Stimulated activated CD4-positive, alpha-beta T cell treated with anti-CD3 and anti-CD28 coated beads, Interleukin-1b, Interleukin-23, amount 100 ng/mL, for 48 hours (primary cell): ENCODE data around the gene TYMP.

Experiments used
- DNase-seq: peaks from one replicate; pipeline ENCODE4 v3.0.0-alpha.2; 2020

TYMP gene

DNA sequence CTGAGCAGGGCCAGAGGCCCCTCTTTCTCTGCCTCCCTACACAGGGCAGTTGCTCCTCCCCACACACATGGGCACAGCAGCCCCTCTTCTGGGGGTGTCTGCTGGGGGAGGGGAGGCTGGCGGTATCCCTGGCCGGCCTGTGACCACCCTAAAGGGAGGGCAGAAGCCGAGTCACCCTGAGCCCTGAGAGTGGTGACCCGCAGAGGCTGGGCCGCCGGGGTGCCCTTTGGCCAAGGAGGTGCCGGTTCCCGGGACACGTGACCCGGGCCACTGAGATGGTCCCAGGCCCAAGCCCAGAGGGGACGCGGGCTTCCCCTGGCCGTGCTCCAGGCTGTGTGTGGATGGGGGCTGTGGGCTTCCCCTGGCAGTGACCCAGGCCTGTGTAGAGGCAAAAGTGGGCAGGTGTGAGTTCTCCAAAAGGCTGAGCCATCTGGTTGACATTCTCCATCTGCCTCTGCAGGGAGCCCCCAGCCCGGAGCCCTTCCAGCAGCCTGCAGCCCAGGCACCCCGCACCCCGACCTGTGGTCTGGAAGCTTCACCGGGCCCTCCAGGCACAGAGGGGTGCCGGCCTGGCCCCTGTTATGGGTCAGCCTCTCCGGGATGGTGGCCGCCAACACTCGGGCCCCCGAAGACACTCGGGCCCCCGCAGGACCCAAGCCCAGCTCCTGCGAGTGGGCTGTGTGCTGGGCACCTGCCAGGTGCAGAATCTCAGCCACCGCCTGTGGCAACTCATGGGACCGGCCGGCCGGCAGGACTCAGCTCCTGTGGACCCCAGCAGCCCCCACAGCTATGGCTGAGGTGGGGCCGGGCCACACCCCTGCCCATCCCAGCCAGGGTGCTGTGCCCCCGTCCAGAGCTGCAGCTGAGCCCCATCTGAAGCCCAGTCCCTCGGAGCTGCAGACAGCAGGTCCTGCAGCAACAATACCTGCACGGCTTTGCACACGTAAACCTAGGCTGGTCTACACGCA lies 47.4 kb downstream of the TYMP start:
- DNase-seq = no peak

DNA sequence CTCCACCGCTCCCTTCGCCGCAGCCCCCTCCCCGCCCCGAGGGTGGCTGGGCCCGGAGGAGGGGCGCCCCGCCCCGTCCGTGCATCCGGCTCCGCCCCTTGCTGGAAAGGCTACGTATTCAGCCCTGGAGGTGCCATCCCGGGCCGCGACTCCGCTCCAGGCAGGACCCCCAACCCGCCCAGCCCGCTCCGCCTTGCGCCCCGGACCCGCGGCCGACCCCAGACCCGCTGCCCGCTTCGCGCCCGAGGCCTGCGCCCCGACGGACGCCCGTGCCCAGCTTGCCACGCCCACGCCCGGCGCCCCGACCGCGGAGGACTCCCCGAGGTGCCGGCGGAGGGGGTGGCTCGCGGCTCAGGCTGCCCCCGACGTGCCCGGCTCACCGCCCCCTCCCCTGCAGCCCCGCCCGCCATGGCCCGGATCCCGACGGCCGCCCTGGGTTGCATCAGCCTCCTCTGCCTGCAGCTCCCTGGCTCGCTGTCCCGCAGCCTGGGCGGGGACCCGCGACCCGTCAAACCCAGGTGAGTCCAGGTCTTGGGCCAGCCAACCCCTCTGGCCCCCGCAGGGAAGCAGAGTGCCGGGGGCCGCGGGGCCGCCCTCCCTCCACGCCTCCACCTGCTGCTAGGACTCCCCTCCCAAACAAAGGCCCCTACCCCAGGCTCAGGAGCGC lies 48.2 kb downstream of the TYMP start, which contains the start of gene ADM2:
Gene ADM2 (plus strand): TSS at position 104 of the 667 bp plus-strand sequence. CDS start 305 bp downstream, at position 409.
- DNase-seq = peak; percentile 54

DNA sequence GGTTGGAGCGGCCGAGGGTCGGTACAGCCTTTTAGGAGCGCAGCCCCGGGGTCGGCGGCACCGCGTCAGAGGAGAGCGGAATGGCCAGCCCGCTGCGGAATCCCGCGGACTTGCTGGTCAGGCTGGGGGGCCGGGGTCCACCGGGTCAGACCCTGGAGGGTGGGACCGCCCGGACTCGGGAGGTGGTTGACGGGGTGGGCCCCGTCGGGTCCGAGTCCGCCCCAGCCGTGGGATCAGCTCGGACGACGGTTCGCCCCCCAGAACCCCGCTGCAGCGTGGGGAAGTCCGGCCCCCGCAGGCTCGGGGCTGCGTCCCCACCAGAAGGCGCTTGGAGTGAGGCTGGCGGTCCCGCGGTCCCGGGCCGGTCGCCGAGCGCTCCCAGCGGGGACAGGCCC lies 48.8 kb downstream of the TYMP start:
- DNase-seq = no peak

GRCh38 chr22:50479721-50480120 lies 50.1 kb downstream of the TYMP start:
- no peak for DNase-seq

DNA sequence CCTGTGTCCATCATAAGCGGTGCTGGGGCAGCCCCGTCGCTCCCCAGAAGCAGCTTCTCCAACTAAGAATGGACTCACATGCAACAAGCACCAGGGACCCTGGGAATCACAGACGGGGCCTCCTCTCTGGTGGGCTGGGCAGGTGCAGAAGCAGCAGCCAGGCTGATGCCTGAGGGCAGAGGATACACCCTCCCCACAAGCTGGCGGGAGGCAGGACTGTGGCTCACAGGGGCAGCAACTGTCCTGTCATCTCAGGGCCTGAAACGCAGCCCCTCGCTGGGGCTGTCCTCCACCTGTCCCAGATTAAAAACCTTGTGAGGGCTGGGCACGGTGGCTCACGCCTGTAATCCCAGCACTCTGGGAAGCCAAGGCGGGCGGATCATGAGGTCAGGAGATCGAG lies 51.9 kb downstream of the TYMP start:
- no peak for DNase-seq

GRCh38 chr22:50476868-50477267 lies 52.9 kb downstream of the TYMP start:
- no peak for DNase-seq
